ENCODE measurements around the gene SMC4.

GRCh38 chr3:160470181-160470580, 70.7 kb downstream of the SMC4 start:
- TF ChIP-seq CTCF (IDR thresholded peaks at IDR 0.05; ENCODE audit: control extremely low read depth in 1 of 3, insufficient read depth in 1 of 3, low read depth in 1 of 3, low read length in 3 of 3) (no peak), EZH2 (IDR thresholded peaks at IDR 0.05; ENCODE audit: low read depth, low read length, severe bottlenecking) (no peak), POLR2AphosphoS5 (IDR thresholded peaks at IDR 0.05; ENCODE audit: low read depth, low read length) (no peak), TCF12 (IDR thresholded peaks at IDR 0.05; ENCODE audit: low read depth, low read length) (no peak), RAD21 (IDR thresholded peaks at IDR 0.05 in 1 of 2, conservative IDR thresholded peaks at IDR 0.05 in 1 of 2; ENCODE audit: low read depth in 2 of 2, low read length in 2 of 2) (no peak), ATF2 (IDR thresholded peaks at IDR 0.05; ENCODE audit: low read length) (no peak), JUN (IDR thresholded peaks at IDR 0.05; ENCODE audit: low read depth, low read length) (no peak), POLR2A (IDR thresholded peaks at IDR 0.05; ENCODE audit: control extremely low read depth in 1 of 2, low read depth in 2 of 2, low read length in 2 of 2) (no peak), CREB1 (IDR thresholded peaks at IDR 0.05) (no peak)
